K562 (cell line): ENCODE measurements around the gene DCHS2. TPM values are rescaled to one million over a fixed set of nuclear protein-coding genes. Genes with fewer than 3 reads are reported as not detected.

Source experiments
- ATAC-seq: fragments of 200-7000 bp; cut with Tn5 transposase; 3 replicates; pipeline ENCODE4 v1.9.1; 2020; ENCODE audit warnings: moderate library complexity
- BruUV-seq: library from RNA; stranded (reverse); fragments of 400-500 nt; replicated peaks from 2 replicates; lab custom pipeline; 2021; lab: Mats Ljungman, UMichigan
- CTCF ChIA-PET: fragments of 300-600 bp; formaldehyde crosslinking; extraction: SDS; loops from one replicate; lab custom pipeline; 2021; ENCODE audit warnings: low intra/inter-chr PET ratio; lab: Yijun Ruan, JAX
- POLR2A ChIA-PET: fragments of 300-600, 350-650 bp; sonication (Branson Sonifier 250); formaldehyde crosslinking; extraction: SDS; loops from one replicate; lab custom pipeline; 2021; ENCODE audit warnings: antibody characterized with exemption, inconsistent platforms; lab: Yijun Ruan, JAX
- DNase-seq, 4 experiments: peaks; one replicate each; pipeline versions ENCODE4 v3.0.0 to v3.0.0-alpha.2; 2011 to 2018; ENCODE audit warnings: low spot score in 3 of 4, mixed read lengths in 3 of 4; ENCODE audit errors: extremely low read depth in 1 of 4
- FAIRE-seq: peaks from 2 replicates; lab custom pipeline; 2011; peaks lifted over from hg19 to GRCh38; lab: Jason Lieb, UNC
- H2AFZ ChIP-seq: 2 replicates; pipeline ENCODE4 v1.6.0; 2011; ENCODE audit warnings: low read depth, low read length, control low read depth, inconsistent platforms
- H3K27ac ChIP-seq: fragments of 200-600 bp; 3 replicates; pipeline ENCODE4 v1.8.0; 2011; ENCODE audit warnings: low read depth, mild to moderate bottlenecking, control low read depth, inconsistent platforms, low read length, moderate library complexity, mixed read lengths; ENCODE audit errors: extremely low read depth
- H3K27me3 ChIP-seq, 2 experiments: fragments of 300-600 bp in 1 of 2; 2 replicates in 1 of 2; 3 replicates in 1 of 2; pipeline versions ENCODE4 v1.6.0 to v1.8.0; 2011; ENCODE audit warnings: inconsistent platforms in 2 of 2, low read length in 2 of 2, mild to moderate bottlenecking in 1 of 2, mixed read lengths in 1 of 2, moderate library complexity in 1 of 2; ENCODE audit not compliant: control insufficient read depth in 2 of 2, insufficient read depth in 2 of 2
- H3K36me3 ChIP-seq: fragments of 300-600 bp; 3 replicates; pipeline ENCODE4 v1.8.0; 2011; ENCODE audit warnings: mild to moderate bottlenecking, low read length, inconsistent platforms; ENCODE audit not compliant: control insufficient read depth, insufficient read depth
- H3K4me1 ChIP-seq, 2 experiments: fragments of 200-600 bp in 1 of 2; replicated peaks in 1 of 2; 2 replicates in 1 of 2; 3 replicates in 1 of 2; pipeline versions ENCODE4 v1.5.1 to v1.8.0; 2011; ENCODE audit warnings: inconsistent platforms in 2 of 2, low read length in 2 of 2, mild to moderate bottlenecking in 1 of 2, mixed read lengths in 1 of 2, moderate library complexity in 1 of 2; ENCODE audit not compliant: control insufficient read depth in 2 of 2, insufficient read depth in 2 of 2
- H3K4me2 ChIP-seq: 2 replicates; pipeline ENCODE4 v1.6.1; 2011; ENCODE audit warnings: low read length, control low read depth, inconsistent platforms, mixed read lengths; ENCODE audit not compliant: insufficient read depth
- H3K4me3 ChIP-seq: fragments of 200-600 bp; sonication (generic), shearing (Covaris generic); 2 replicates; pipeline ENCODE4 v1.5.1; 2016; ENCODE audit warnings: control low read depth, inconsistent platforms
- H3K79me2 ChIP-seq: fragments of 200-600 bp; 3 replicates; pipeline ENCODE4 v1.8.0; 2011; ENCODE audit warnings: low read length, inconsistent platforms; ENCODE audit not compliant: control insufficient read depth, insufficient read depth
- H3K9ac ChIP-seq, 2 experiments: 2 replicates each; pipeline versions ENCODE4 v1.6.0 to v1.6.1; 2011; ENCODE audit warnings: low read depth in 2 of 2, low read length in 2 of 2, control low read depth in 1 of 2, inconsistent platforms in 1 of 2, mild to moderate bottlenecking in 1 of 2, mixed read lengths in 1 of 2; ENCODE audit not compliant: insufficient read depth in 1 of 2
- H3K9me1 ChIP-seq: one replicate; pipeline ENCODE4 v1.6.0; 2011; ENCODE audit warnings: inconsistent platforms, mild to moderate bottlenecking, low read length, moderate library complexity; ENCODE audit not compliant: control insufficient read depth, insufficient read depth
- H3K9me3 ChIP-seq: replicated peaks from 2 replicates; pipeline ENCODE4 v1.5.1; 2011; ENCODE audit warnings: low read depth, low read length, inconsistent platforms; ENCODE audit not compliant: control insufficient read depth, insufficient read depth
- H4K20me1 ChIP-seq: replicated peaks from 2 replicates; pipeline ENCODE4 v1.6.1; 2011; ENCODE audit warnings: low read length, inconsistent platforms, mixed read lengths; ENCODE audit not compliant: control insufficient read depth, insufficient read depth
- EHMT2 ChIP-seq: fragments of 450-650 bp; IDR thresholded peaks from 2 replicates; pipeline ENCODE4 v1.6.1; 2018; ENCODE audit warnings: antibody characterized with exemption
- FOXJ2 ChIP-seq: fragments of 200-800 bp; sonication (Bioruptor generic); IDR thresholded peaks from 2 replicates; pipeline ENCODE4 v1.6.1; 2016; ENCODE audit warnings: missing genetic modification characterization, missing compliant biosample characterization
- NFE2L1 ChIP-seq: fragments of 450-650 bp; IDR thresholded peaks from 2 replicates; pipeline ENCODE4 v1.6.1; 2016; ENCODE audit warnings: missing genetic modification characterization, low read depth, mild to moderate bottlenecking, missing compliant biosample characterization, moderate library complexity, borderline replicate concordance
- SIN3A ChIP-seq, 2 experiments: fragments of 150-350 bp in 1 of 2; IDR thresholded peaks; 2 replicates each; pipeline ENCODE4 v1.6.1; 2011 to 2016; ENCODE audit warnings: borderline replicate concordance in 2 of 2, low read depth in 2 of 2, low read length in 2 of 2, mild to moderate bottlenecking in 2 of 2, moderate library complexity in 2 of 2; ENCODE audit not compliant: control insufficient read depth in 1 of 2
- SMARCB1 ChIP-seq: IDR thresholded peaks from 2 replicates; pipeline ENCODE4 v1.6.1; 2011; ENCODE audit warnings: improper control_type of control experiment, low read depth; ENCODE audit not compliant: insufficient read length
- ZNF12 ChIP-seq: sonication (generic); formaldehyde crosslinking; IDR thresholded peaks from 2 replicates; pipeline ENCODE4 v1.4.0; 2020; ENCODE audit warnings: mild to moderate bottlenecking, missing genetic modification reagents
- ZNF143 ChIP-seq: sonication (generic); formaldehyde crosslinking; IDR thresholded peaks from 2 replicates; pipeline ENCODE4 v1.9.0; 2022; ENCODE audit warnings: mild to moderate bottlenecking, missing genetic modification reagents
- ZNF277 ChIP-seq: fragments of 250-450 bp; sonication (Bioruptor Pico); IDR thresholded peaks from 2 replicates; pipeline ENCODE4 v1.8.0; 2022; ENCODE audit warnings: inconsistent platforms, mild to moderate bottlenecking, moderate library complexity, borderline replicate concordance
- WGBS: fragments of 100-300 bp; shearing (Covaris generic); methylation state at CpG from one replicate; pipeline ENCODE4 v1.1.6; 2016; ENCODE audit warnings: low coverage, mixed read lengths; ENCODE audit not compliant: insufficient coverage; ENCODE audit errors: missing lambda C conversion rate; 5-methylcytosine and 5-hydroxymethylcytosine counted together
- in situ Hi-C: fragments of 300-500 bp; cut with MboI; formaldehyde crosslinking; loops from 4 replicates; pipeline ENCODE4 v1.15.0; 2018; ENCODE audit warnings: inconsistent platforms, mixed read lengths
- intact Hi-C: fragments of 100-400 bp; cut with micrococcal nuclease; formaldehyde crosslinking; loops from 2 replicates; pipeline ENCODE4 v1.14.2; 2022
- polyA plus RNA-seq, 8 experiments: library from polyadenylated mRNA; depleted of rRNA in 4 of 8; stranded (reverse) in 5 of 8; unstranded in 3 of 8; fragments of >200 nt; fragmentation: Nextera tagmentation in 2 of 8; fragmentation: Illumina TruSeq in 1 of 8; extraction: Ambion mirVana in 2 of 8; extraction: Trizol in 1 of 8; gene quantifications; 2 replicates each; pipeline versions ENCODE4 v1.2.1 to v1.2.3, GENCODE V29; 2011 to 2014; ENCODE audit warnings: inconsistent platforms in 1 of 8, missing spikeins in 1 of 8
- total RNA-seq, 7 experiments: library from RNA; depleted of rRNA in 6 of 7; stranded (reverse); fragments of >200 nt in 6 of 7; fragmentation: Illumina TruSeq in 2 of 7; extraction: Trizol in 2 of 7; gene quantifications; 2 replicates each; pipeline versions ENCODE4 v1.2.1 to v1.2.3, GENCODE V29; 2011 to 2021; ENCODE audit warnings: low replicate concordance in 1 of 7
- TF ChIP-seq, protein P1 (sequence below): fragments of 450-650 bp; formaldehyde crosslinking; IDR thresholded peaks from 2 replicates; pipeline ENCODE4 v1.4.0; 2022; ENCODE audit warnings: missing genetic modification characterization

Gene DCHS2
- total and polyA plus RNA-seq, 9 of the 15 experiments (the other 6 are each of a cell fraction or from before 2014, with no cell fraction given): 0.49 to 7.1 (median 5.3) TPM

- 50% methylated on average over 1 of the region's 1 CpG for WGBS
- POLR2A ChIA-PET: no interaction called here
- Histone ChIP-seq H3K4me1 (no peaks in the 10 kb centered on the region), H3K9me3 (no peaks in the 10 kb centered on the region), H3K79me2 (no peaks in the 10 kb centered on the region), H2AFZ (no peak overlapping the region), H3K4me3 (no peak overlapping the region), H3K9ac (no peak overlapping the region), H4K20me1 (no peaks in the 10 kb centered on the region), H3K4me2 (no peak overlapping the region), H3K9me1 (no peaks in the 10 kb centered on the region), H3K36me3 (peaks cover 33% of the 10 kb centered on the region), H3K27me3 (no peaks in the 10 kb centered on the region), H3K27ac (no peak overlapping the region)
- FAIRE-seq: peak; percentile 48
- intact Hi-C loops: no loop called here
- peak; percentile 42 for ATAC-seq
- in situ Hi-C loops: no loop called here
- no TSS peak for BruUV-seq
- no peak for TF ChIP-seq EHMT2
- no peak for TF ChIP-seq ZNF277
- no peak for TF ChIP-seq SMARCB1
- TF ChIP-seq, protein P1, sequence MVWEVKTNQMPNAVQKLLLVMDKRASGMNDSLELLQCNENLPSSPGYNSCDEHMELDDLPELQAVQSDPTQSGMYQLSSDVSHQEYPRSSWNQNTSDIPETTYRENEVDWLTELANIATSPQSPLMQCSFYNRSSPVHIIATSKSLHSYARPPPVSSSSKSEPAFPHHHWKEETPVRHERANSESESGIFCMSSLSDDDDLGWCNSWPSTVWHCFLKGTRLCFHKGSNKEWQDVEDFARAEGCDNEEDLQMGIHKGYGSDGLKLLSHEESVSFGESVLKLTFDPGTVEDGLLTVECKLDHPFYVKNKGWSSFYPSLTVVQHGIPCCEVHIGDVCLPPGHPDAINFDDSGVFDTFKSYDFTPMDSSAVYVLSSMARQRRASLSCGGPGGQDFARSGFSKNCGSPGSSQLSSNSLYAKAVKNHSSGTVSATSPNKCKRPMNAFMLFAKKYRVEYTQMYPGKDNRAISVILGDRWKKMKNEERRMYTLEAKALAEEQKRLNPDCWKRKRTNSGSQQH (CRISPR knock-in tag): no peak
- TF ChIP-seq SIN3A (IDR thresholded peaks at IDR 0.05; ENCODE audit: borderline replicate concordance in 2 of 2, control insufficient read depth in 1 of 2, low read depth in 2 of 2, low read length in 2 of 2): no peak
- no peak for TF ChIP-seq NFE2L1 (tag)
- TF ChIP-seq FOXJ2 (tag): no peak
- TF ChIP-seq ZNF12: no peak
- TF ChIP-seq ZNF143: no peak
- DNase-seq: no peak
- CTCF ChIA-PET: no interaction called here
These were observed 42.7 kb upstream of the DCHS2 start for GRCh38 chr4:154534296-154534695.
